ENCODE results near the gene ALMS1.

DNA sequence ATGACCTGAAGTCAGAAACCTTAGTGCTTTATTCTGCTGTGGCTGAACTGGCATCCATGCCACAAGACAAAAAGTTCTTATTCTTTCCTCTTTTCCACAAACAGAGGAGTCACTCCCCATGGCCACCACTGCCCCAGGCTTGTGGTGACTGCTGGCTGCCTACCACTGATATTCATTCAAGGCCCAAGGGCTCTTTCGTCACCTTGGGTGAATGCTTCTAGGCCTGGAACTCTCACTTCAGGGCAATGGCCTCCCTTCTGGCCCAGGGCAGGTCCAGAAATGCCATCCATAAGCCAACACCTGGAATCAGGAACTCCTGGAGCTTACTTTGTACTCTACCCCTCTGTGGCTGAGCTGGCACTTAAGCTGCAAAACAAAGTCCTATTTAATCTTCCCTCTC is 146.7 kb downstream of the ALMS1 start:
- TF ChIP-seq CTCF (IDR thresholded peaks at IDR 0.05) (no peak), POLR2AphosphoS5 (IDR thresholded peaks at IDR 0.05) (no peak), POLR2A (IDR thresholded peaks at IDR 0.05) (no peak)
